ENCODE results near the gene DDX41. TPM values are rescaled to one million over a fixed set of nuclear protein-coding genes. Genes with fewer than 3 reads are reported as not detected.
A peak's percentile ranks its signal among the peaks of the same experiment; 100 is the strongest.

Gene DDX41
- total RNA-seq, 2 experiments from 2014 or later = 169 to 224 TPM

DNA sequence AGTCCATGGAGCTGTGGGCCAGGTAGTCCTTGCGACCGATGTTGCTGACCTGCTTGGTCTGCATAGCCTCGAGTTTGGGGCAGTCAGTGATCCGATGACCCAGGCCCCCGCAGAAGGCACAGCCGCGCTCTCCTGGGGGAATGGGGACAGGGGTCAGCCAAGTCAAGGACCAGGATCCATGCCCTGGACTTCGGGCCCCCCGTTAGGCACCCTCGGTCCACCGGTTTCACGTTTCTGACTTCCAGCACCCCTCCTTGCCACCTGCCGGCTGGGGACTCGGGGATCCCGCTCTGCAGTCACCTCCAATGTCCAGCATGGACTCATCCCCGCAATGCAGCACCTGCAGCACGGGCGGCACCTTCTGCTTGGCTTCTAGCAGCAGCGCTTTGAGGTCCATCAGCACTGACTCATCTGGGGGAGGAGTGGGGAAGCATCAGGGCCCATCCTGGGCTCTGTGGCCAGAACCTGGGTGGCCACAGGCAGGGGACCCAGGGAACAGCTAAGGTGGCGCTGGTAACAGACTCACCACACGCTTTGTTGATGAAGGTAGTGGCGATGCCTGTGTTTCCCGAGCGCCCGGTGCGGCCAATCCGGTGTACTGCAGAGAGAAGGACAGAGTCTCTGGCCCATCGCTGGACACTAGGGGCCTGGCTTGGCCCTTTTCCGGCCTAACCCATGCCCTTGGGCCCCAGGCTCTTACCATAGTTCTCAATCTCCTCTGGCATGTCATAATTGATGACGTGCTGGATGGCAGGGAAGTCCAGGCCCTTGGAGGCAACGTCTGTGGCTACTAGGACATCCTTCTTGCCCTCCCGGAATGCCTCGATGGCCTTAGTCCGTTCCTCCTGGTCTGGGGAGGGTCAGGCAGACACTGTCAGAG lies 4.7 kb downstream of the DDX41 start:
- Histone ChIP-seq H4K20me1 (ENCODE audit: insufficient read depth, low read length) (no peaks in the 10 kb centered on the region), H3K4me1 (ENCODE audit: insufficient read depth, low read length, poor library complexity, severe bottlenecking) (peaks cover 52% of the 10 kb centered on the region), H3K4me3 (ENCODE audit: low read depth, low read length, poor library complexity, severe bottlenecking) (no peak overlapping the region), H3K4me2 (ENCODE audit: low read length) (peak overlapping the region; percentile 100), H3K79me2 (ENCODE audit: insufficient read depth, low read depth, low read length) (peaks cover 51% of the 10 kb centered on the region), H3K9me3 (ENCODE audit: low read length) (no peaks in the 10 kb centered on the region), H3K27ac (ENCODE audit: low read depth, low read length, poor library complexity, severe bottlenecking) (peak overlapping the region; percentile 95), H3K9me2 (ENCODE audit: insufficient read depth, low read length) (no peaks in the 10 kb centered on the region), H2AFZ (ENCODE audit: low read length) (no peak overlapping the region), H3K36me3 (ENCODE audit: insufficient read depth, low read length) (peaks cover 89% of the 10 kb centered on the region)
- intact Hi-C loops (cut with micrococcal nuclease; ENCODE audit: unreplicated experiment) = no loop called here
- TF ChIP-seq CTCF (conservative IDR thresholded peaks at IDR 0.05; ENCODE audit: low read length) (no peak), EZH2phosphoT487 (IDR thresholded peaks at IDR 0.05; ENCODE audit: borderline replicate concordance, low read depth, low read length) (no peak)
- CTCF ChIA-PET (ENCODE audit: unreplicated experiment) = no interaction called here
- no peak for DNase-seq (ENCODE audit: low spot score)
- POLR2A ChIA-PET = interaction anchor here (4.3 kb wide), 1 partner anchor 15 kb away, joined by 24 read pairs; the partner anchor contains the start of gene PDLIM7
- TSS peak; percentile 62 for BruUV-seq (replicated peaks)

GRCh38 chr5:177511181-177511580 lies 5.6 kb downstream of the DDX41 start:
- peaks cover 94% of the 10 kb centered on the region for H3K36me3 ChIP-seq (ENCODE audit: insufficient read depth, low read length)
- peak overlapping the region; percentile 100 for H3K4me2 ChIP-seq (ENCODE audit: low read length)
- POLR2A ChIA-PET = interaction anchor here (1.8 to 4.3 kb wide), 2 partner anchors 9 to 14 kb away, joined by 10 to 24 read pairs; partner anchors contain the start of gene PDLIM7
- BruUV-seq (replicated peaks) = no TSS peak
- no peaks in the 10 kb centered on the region for H3K9me2 ChIP-seq (ENCODE audit: insufficient read depth, low read length)
- CTCF ChIA-PET (ENCODE audit: unreplicated experiment) = interaction anchor here (0.9 kb wide), 1 partner anchor 81 kb away, joined by 3 read pairs; the partner anchor contains the start of gene TMED9
- peak overlapping the region; percentile 95 for H3K27ac ChIP-seq (ENCODE audit: low read depth, low read length, poor library complexity, severe bottlenecking)
- no peaks in the 10 kb centered on the region for H4K20me1 ChIP-seq (ENCODE audit: insufficient read depth, low read length)
- H2AFZ ChIP-seq (ENCODE audit: low read length) = no peak overlapping the region; the same call in 1 of the 2 replicates
- intact Hi-C loops (cut with micrococcal nuclease; ENCODE audit: unreplicated experiment) = no loop called here
- H3K4me3 ChIP-seq (ENCODE audit: low read depth, low read length, poor library complexity, severe bottlenecking) = peak overlapping the region; percentile 77
- H3K9me3 ChIP-seq (ENCODE audit: low read length) = no peaks in the 10 kb centered on the region
- H3K79me2 ChIP-seq (ENCODE audit: insufficient read depth, low read depth, low read length) = peaks cover 50% of the 10 kb centered on the region
- TF ChIP-seq EZH2phosphoT487 (IDR thresholded peaks at IDR 0.05; ENCODE audit: borderline replicate concordance, low read depth, low read length) (no peak), CTCF (conservative IDR thresholded peaks at IDR 0.05; ENCODE audit: low read length) (no peak)
- peaks cover 56% of the 10 kb centered on the region for H3K4me1 ChIP-seq (ENCODE audit: insufficient read depth, low read length, poor library complexity, severe bottlenecking)
- DNase-seq (ENCODE audit: low spot score) = peak; percentile 32
